Measurements from ENCODE around the gene AP1S2.
"Not testable (repeated sequence)": the region's sequence is repeated elsewhere in the genome, so short reads cannot be mapped to it uniquely, and the experiment has no call there.

AP1S2 gene

GRCh38 chrX:15854712-15855567 lies at the start of gene AP1S2:
Gene AP1S2, minus strand, starts transcription at chrX:15854813. Its CDS starts 2,289 bp downstream, at chrX:15852524.
- no peak for FAIRE-seq

- FAIRE-seq: no peak
Measured at GRCh38 chrX:15903186-15903681, 48.6 kb upstream of the AP1S2 start.

- no peak for FAIRE-seq
Measured at GRCh38 chrX:15895334-15895733, 40.7 kb upstream of the AP1S2 start.

- FAIRE-seq: no peak
Measured at GRCh38 chrX:15894724-15895123, 40.1 kb upstream of the AP1S2 start.

GRCh38 chrX:15890463-15890862 lies 35.9 kb upstream of the AP1S2 start:
- FAIRE-seq: no peak

- no peak for FAIRE-seq
Measured at GRCh38 chrX:15888062-15888461, 33.4 kb upstream of the AP1S2 start.

GRCh38 chrX:15883540-15883863 lies 28.9 kb upstream of the AP1S2 start:
- FAIRE-seq: no peak

GRCh38 chrX:15882704-15883539 lies 28.3 kb upstream of the AP1S2 start:
- no peak for FAIRE-seq

- FAIRE-seq: no peak
Measured at GRCh38 chrX:15881381-15881897, 26.8 kb upstream of the AP1S2 start.

- not testable (repeated sequence) for FAIRE-seq
Measured at GRCh38 chrX:15877914-15878313, 23.3 kb upstream of the AP1S2 start.

- no peak for FAIRE-seq
Measured at GRCh38 chrX:15877380-15877779, 22.8 kb upstream of the AP1S2 start.

GRCh38 chrX:15874672-15875071 lies 20.1 kb upstream of the AP1S2 start:
- no peak for FAIRE-seq

GRCh38 chrX:15873566-15873965 lies 19.0 kb upstream of the AP1S2 start:
- FAIRE-seq: no peak

- no peak for FAIRE-seq
Measured at GRCh38 chrX:15870310-15870709, 15.7 kb upstream of the AP1S2 start.

GRCh38 chrX:15869695-15870094 lies 15.1 kb upstream of the AP1S2 start:
- FAIRE-seq: no peak

GRCh38 chrX:15866147-15866546 lies 11.5 kb upstream of the AP1S2 start:
- no peak for FAIRE-seq

GRCh38 chrX:15864629-15865028 lies 10.0 kb upstream of the AP1S2 start:
- no peak for FAIRE-seq

GRCh38 chrX:15864023-15864422 lies 9.4 kb upstream of the AP1S2 start:
- no peak for FAIRE-seq

GRCh38 chrX:15860921-15861320 lies 6.3 kb upstream of the AP1S2 start:
- no peak for FAIRE-seq

GRCh38 chrX:15858051-15858450 lies 3.4 kb upstream of the AP1S2 start:
- no peak for FAIRE-seq

- FAIRE-seq: no peak
Measured at GRCh38 chrX:15856636-15857035, 2.0 kb upstream of the AP1S2 start.

- no peak for FAIRE-seq
Measured at GRCh38 chrX:15856222-15856587, 1.6 kb upstream of the AP1S2 start.

- FAIRE-seq: no peak
Measured at GRCh38 chrX:15855568-15856221, 1.1 kb upstream of the AP1S2 start.

Measured in endometrium (tissue), 2 donors.